Right lobe of liver (tissue), 6 donors: Measurements from ENCODE around the gene PRDM16. TPM values are rescaled to one million over a fixed set of nuclear protein-coding genes. Genes with fewer than 3 reads are reported as not detected.

ENCODE experiments used
- ATAC-seq, 4 donors: fragments of 200-7000 bp; cut with Tn5 transposase; one replicate each; pipeline ENCODE4 v1.9.1; 2020; ENCODE audit warnings: mild to moderate bottlenecking in 4 of 4, moderate library complexity in 4 of 4
- DNase-seq, 3 donors: peaks; one replicate each; pipeline ENCODE4 v3.0.0-alpha.2; 2020
- H3K27ac ChIP-seq, 3 donors: fragments of 200-600 bp; one replicate each; pipeline ENCODE4 v1.8.0; 2022
- H3K27me3 ChIP-seq, 2 donors: fragments of 200-600 bp; one replicate each; pipeline ENCODE4 v1.8.0; 2022
- H3K36me3 ChIP-seq, 4 donors: fragments of 200-600 bp; sonication (generic) in 1 of 4; one replicate each; pipeline versions ENCODE4 v1.5.1 to v1.8.0; 2017 to 2022; ENCODE audit warnings: control low read depth in 1 of 4
- H3K4me1 ChIP-seq, 4 donors: fragments of 200-600 bp; sonication (generic) in 1 of 4; one replicate each; pipeline versions ENCODE4 v1.5.1 to v1.8.0; 2017 to 2022; ENCODE audit warnings: control low read depth in 1 of 4
- H3K4me3 ChIP-seq, 3 donors: fragments of 200-600 bp; one replicate each; pipeline ENCODE4 v1.8.0; 2022
- H3K9me3 ChIP-seq, 4 donors: fragments of 200-600 bp; sonication (generic) in 1 of 4; one replicate each; pipeline versions ENCODE4 v1.5.1 to v1.8.0; 2017 to 2022; ENCODE audit warnings: control low read depth in 1 of 4
- POLR2A ChIP-seq: fragments of 450-650 bp; IDR thresholded peaks from one replicate; pipeline ENCODE4 v1.6.1; 2017; ENCODE audit warnings: antibody characterized with exemption, mild to moderate bottlenecking
- WGBS: methylation state at CpG from one replicate; pipeline ENCODE4 v1.1.6; 2018; ENCODE audit warnings: low coverage, low lambda C conversion rate; ENCODE audit not compliant: insufficient coverage; ENCODE audit errors: missing lambda C conversion rate; 5-methylcytosine and 5-hydroxymethylcytosine counted together
- intact Hi-C, 2 donors: fragments of 100-400 bp; cut with DNase I; formaldehyde crosslinking; loops; one replicate each; pipeline versions ENCODE4 v1.11.2 to v1.14.1; 2022
- total RNA-seq, 6 experiments: library from RNA; depleted of rRNA in 2 of 6; stranded (reverse); fragments of >200 nt in 2 of 6; fragmentation: NEBNext Ultra II Directional in 3 of 6; extraction: Animal tissue kit (Norgen Biotek cat#: 25700) in 3 of 6; gene quantifications; one replicate each; pipeline versions ENCODE4 v1.1.0 to v1.2.4, GENCODE V29; 2016 to 2023
- TF ChIP-seq, protein P1 (sequence below), 4 donors: fragments of 200-600 bp in 3 of 4; fragments of 450-650 bp in 1 of 4; IDR thresholded peaks; one replicate each; pipeline versions ENCODE4 v1.5.1 to v1.8.0; 2016 to 2022; ENCODE audit warnings: antibody characterized with exemption in 4 of 4, mild to moderate bottlenecking in 2 of 4
- donor health status: DM: no; HTN: yes; CAD: no.
- donor health status: DM: no; HTN: no; CAD: no.
- donor health status: DM: no; HTN: no; CAD: no.
- donor health status: DM: no; HTN: yes; CAD: no.
- donor health status: DM: no; HTN: yes; CAD: no.

The PRDM16 gene
- total RNA-seq, 6 experiments from 2014 or later, result 0.06 to 0.75 (median 0.28) TPM

DNA sequence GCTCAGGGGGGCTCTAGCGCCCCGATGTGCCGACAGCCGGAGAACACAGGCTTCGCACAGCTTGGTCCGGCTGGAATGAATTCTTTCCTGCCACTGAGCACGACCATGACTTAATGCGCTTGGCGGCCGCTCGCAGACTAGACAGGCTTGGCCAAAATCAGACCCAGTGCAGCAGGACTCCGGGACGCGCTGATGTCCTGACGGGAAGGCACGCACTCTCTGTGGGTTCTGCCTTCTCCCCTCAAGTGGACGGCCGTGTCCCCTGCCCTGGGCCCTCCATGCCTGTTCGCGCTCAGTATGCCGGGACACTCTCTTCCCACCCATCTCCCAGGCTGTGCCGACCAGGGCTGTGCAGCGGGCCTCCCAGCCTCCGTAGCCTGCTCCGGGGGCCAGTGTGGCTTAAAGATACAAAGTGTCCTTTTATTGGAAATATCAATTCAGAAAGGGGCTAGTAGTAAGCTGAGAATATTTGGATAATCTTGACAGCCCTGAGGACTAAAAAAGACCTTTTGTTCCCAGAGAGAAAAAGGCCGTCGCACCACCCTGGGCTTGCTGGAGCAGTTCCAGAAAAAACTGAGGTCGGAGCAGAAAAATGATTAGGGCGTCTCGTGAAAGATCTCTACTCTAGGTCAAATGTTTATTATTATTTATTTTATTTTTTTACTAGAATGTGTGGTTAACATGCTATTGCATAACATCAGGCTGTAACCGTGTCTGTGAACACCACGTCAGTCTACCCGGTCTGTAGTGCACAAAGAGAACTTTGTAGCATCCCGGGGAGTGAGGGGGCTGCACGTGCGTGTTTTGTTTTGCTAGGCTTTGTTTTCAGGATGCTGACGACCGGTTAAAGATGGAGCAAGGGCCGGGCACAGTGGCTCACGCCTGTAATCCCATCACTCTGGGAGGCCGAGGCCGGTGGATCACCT, 297.4 kb downstream of the PRDM16 start:
- Histone ChIP-seq H3K27ac (no peak overlapping the region), H3K9me3 (no peaks in the 10 kb centered on the region), H3K36me3 (no peaks in the 10 kb centered on the region), H3K4me3 (no peak overlapping the region), H3K27me3 (no peaks in the 10 kb centered on the region), H3K4me1 (no peaks in the 10 kb centered on the region)
- WGBS, result 67% methylated on average over 25 of the region's 42 CpGs
- intact Hi-C loops, result no loop called here
- DNase-seq, result no peak
- TF ChIP-seq POLR2A, result no peak
- TF ChIP-seq, protein P1, sequence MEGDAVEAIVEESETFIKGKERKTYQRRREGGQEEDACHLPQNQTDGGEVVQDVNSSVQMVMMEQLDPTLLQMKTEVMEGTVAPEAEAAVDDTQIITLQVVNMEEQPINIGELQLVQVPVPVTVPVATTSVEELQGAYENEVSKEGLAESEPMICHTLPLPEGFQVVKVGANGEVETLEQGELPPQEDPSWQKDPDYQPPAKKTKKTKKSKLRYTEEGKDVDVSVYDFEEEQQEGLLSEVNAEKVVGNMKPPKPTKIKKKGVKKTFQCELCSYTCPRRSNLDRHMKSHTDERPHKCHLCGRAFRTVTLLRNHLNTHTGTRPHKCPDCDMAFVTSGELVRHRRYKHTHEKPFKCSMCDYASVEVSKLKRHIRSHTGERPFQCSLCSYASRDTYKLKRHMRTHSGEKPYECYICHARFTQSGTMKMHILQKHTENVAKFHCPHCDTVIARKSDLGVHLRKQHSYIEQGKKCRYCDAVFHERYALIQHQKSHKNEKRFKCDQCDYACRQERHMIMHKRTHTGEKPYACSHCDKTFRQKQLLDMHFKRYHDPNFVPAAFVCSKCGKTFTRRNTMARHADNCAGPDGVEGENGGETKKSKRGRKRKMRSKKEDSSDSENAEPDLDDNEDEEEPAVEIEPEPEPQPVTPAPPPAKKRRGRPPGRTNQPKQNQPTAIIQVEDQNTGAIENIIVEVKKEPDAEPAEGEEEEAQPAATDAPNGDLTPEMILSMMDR (IDR thresholded peaks at IDR 0.05), result no peak
- ATAC-seq, result no peak

DNA sequence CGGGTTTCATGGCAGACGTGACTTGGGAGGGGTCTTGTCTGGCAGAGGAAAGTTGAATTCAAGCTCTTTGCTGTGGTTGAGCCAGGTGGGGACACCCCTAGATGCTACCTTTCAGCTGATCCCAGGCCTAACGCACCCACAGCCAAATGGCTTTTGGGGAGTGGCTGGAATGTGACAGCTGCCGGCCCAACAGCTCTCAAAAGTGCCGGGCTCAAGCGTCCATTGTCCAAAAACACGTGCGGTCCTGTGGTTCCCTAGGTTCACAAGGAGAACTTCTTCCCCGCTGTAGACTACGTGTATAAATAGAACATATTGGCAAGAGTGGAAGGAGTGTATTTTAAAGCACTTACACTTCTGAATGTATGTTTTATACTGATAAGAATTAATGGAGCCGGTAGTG, 298.4 kb downstream of the PRDM16 start:
- H3K27me3 ChIP-seq, result no peaks in the 10 kb centered on the region
- DNase-seq, result no peak
- WGBS, result 60% methylated on average over 10 of the region's 11 CpGs
- H3K9me3 ChIP-seq, result no peaks in the 10 kb centered on the region
- intact Hi-C loops, result no loop called here
- no peak for TF ChIP-seq POLR2A
- TF ChIP-seq, protein P1 (IDR thresholded peaks at IDR 0.05), result no peak
- H3K4me3 ChIP-seq, result no peak overlapping the region
- no peaks in the 10 kb centered on the region for H3K36me3 ChIP-seq
- no peak overlapping the region for H3K27ac ChIP-seq
- no peak for ATAC-seq
- H3K4me1 ChIP-seq, result no peaks in the 10 kb centered on the region

DNA sequence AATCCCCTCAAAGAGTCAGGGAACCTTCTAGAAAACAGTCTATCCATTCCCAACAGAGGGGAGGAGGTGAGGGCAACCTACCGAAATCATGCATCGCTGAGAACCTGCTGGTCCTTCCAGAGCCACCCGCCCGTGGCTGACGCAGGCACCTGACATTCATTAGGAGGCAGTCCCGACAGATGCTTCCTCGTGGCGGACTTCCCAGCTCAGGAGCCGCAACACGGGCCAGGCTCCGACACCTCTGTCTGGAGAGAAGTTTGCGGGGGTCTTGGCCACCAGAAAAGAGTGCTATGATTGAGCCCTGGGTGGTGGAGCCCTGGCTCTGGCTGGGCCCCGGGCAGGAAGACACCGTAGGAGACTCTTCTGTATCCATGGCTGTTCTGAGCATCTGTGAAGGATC, 299.1 kb downstream of the PRDM16 start:
- 60% methylated on average over 1 of the region's 14 CpGs for WGBS
- H3K9me3 ChIP-seq, result no peaks in the 10 kb centered on the region
- no peak for DNase-seq
- no peaks in the 10 kb centered on the region for H3K36me3 ChIP-seq
- TF ChIP-seq, protein P1 (IDR thresholded peaks at IDR 0.05), result no peak
- no peak for TF ChIP-seq POLR2A
- no peak overlapping the region for H3K4me3 ChIP-seq
- no peak for ATAC-seq
- H3K4me1 ChIP-seq, result no peaks in the 10 kb centered on the region
- H3K27me3 ChIP-seq, result no peaks in the 10 kb centered on the region
- intact Hi-C loops, result no loop called here
- H3K27ac ChIP-seq, result no peak overlapping the region

DNA sequence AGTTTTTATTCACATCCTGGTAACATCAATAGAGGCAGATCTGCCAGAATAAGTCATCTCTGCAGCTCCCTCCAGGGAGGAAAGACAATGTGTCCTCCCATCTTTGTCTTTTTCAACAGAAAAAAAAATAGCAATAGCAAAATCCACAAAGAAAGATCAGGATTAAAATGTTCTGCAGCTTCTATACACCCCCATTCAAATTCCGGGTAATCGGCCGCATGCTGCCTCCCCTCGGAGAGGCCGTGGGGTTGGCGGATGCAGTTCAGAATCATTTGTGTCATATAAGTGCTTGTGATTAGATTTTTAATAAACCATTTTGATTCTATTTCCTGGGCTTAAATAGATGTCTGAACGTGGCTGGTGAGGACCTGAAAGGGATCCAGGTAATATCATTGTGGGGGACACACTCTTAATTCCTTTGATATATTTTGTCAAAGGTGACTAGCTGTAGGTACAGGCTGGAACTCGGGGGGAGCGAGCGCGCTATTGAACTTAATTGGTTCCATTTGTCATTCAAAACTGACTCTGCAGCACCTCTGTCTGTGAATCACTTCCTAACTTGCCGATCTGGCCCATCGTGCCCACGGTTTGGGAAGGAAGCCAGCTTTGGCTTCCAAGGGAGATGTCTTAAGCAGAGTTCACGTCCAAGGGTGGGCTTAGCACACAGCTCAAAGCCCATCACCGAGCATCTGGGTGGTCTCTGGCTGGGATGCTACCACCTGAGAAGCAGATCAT, 299.9 kb downstream of the PRDM16 start:
- H3K27ac ChIP-seq, result no peak overlapping the region
- H3K4me3 ChIP-seq, result no peak overlapping the region
- TF ChIP-seq, protein P1 (IDR thresholded peaks at IDR 0.05), result no peak
- TF ChIP-seq POLR2A, result no peak
- DNase-seq (no peak), ATAC-seq (no peak)
- H3K27me3 ChIP-seq, result no peaks in the 10 kb centered on the region
- no peaks in the 10 kb centered on the region for H3K9me3 ChIP-seq
- no peaks in the 10 kb centered on the region for H3K4me1 ChIP-seq
- H3K36me3 ChIP-seq, result no peaks in the 10 kb centered on the region
- 54% methylated on average over 16 of the region's 16 CpGs for WGBS
- intact Hi-C loops, result no loop called here
